Uterus (tissue), 4 donors: ENCODE results near the gene SHFL. TPM values are rescaled to one million over a fixed set of nuclear protein-coding genes. Genes with fewer than 3 reads are reported as not detected.

Experiments used
- DNase-seq, 2 donors: peaks; one replicate each; pipeline ENCODE4 v3.0.0-alpha.2; 2019 to 2020
- H3K27ac ChIP-seq, 2 donors: fragments of 200-600 bp; sonication (generic); 1 replicate in 1 of 2; 2 replicates in 1 of 2; pipeline ENCODE4 v1.5.1; 2016 to 2018
- H3K27me3 ChIP-seq, 2 donors: fragments of 200-600 bp; sonication (generic); one replicate each; pipeline ENCODE4 v1.5.1; 2018 to 2019; ENCODE audit warnings: control low read depth in 1 of 2
- H3K36me3 ChIP-seq, 2 donors: fragments of 200-600 bp; sonication (generic); one replicate each; pipeline ENCODE4 v1.5.1; 2019; ENCODE audit warnings: control low read depth in 1 of 2
- H3K4me1 ChIP-seq, 2 donors: fragments of 200-600 bp; sonication (generic); one replicate each; pipeline ENCODE4 v1.5.1; 2018 to 2019; ENCODE audit warnings: control low read depth in 1 of 2
- H3K4me3 ChIP-seq, 2 donors: fragments of 200-600 bp; sonication (generic); 1 replicate in 1 of 2; 2 replicates in 1 of 2; pipeline ENCODE4 v1.5.1; 2018 to 2019; ENCODE audit warnings: mild to moderate bottlenecking in 1 of 2
- H3K9me3 ChIP-seq, 2 donors: fragments of 200-600 bp; sonication (generic); one replicate each; pipeline ENCODE4 v1.5.1; 2019; ENCODE audit warnings: control low read depth in 1 of 2
- CTCF ChIP-seq, 4 experiments: fragments of 200-600 bp in 2 of 4; fragments of 450-650 bp in 2 of 4; sonication (generic) in 2 of 4; IDR thresholded peaks; one replicate each; pipeline ENCODE4 v1.5.1; 2016 to 2019; ENCODE audit warnings: antibody characterized with exemption in 4 of 4, mild to moderate bottlenecking in 2 of 4, moderate library complexity in 1 of 4
- POLR2A ChIP-seq, 2 donors: fragments of 450-650 bp; IDR thresholded peaks; one replicate each; pipeline ENCODE4 v1.6.1; 2016; ENCODE audit warnings: antibody characterized with exemption in 2 of 2, mild to moderate bottlenecking in 1 of 2, moderate library complexity in 1 of 2
- intact Hi-C: fragments of 100-400 bp; cut with DNase I; formaldehyde crosslinking; loops from one replicate; pipeline ENCODE4 v1.15.1; 2023; ENCODE audit warnings: low total_unique reads
- total RNA-seq, 4 donors: library from RNA; depleted of rRNA in 3 of 4; stranded (reverse); fragments of >200 nt in 3 of 4; gene quantifications; one replicate each; pipeline versions ENCODE4 v1.1.0 to v1.2.4, GENCODE V29; 2014 to 2023
- donor health status: DM: yes; HTN: yes; CAD: no.

Gene SHFL
- total RNA-seq, 4 donors from 2014 or later = 23.2 to 79.2 (median 44.8) TPM

DNA sequence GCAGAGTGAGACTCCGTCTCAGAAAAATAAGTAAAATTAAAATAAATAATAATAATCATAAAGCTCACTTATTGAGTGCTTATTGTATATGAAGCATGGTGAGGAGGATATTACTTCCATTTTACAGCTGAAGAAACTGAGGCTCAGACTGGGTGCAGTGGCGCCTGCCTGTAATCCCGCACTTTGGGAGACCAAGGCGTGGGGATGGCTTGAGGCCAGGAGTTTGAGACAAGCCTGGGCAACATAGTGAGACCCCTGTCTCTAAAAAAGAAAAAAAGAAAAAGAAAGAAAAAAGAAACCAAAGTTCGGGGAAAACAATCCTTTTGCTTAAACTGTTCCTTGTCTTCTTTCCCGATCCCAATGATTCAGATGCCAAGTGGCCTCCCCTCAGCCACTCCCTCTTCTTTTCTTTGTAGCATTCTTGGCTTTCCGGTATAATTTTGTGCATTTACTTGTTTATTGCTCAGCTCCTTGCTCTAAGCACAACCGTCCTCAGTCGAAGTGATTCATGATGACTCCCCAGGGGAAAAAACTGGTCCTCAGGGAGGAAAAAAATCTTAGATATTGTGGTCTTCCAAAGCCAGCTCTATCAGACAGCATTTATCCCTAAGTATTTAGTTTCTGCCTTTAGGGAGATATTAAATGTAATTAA, 34.5 kb downstream of the SHFL start:
- intact Hi-C loops = no loop called here
- DNase-seq = peak in 1 of 2 donors; percentile 28
- H3K4me1 ChIP-seq = peaks cover 0 to 7% of the 10 kb centered on the region in 2 donors
- H3K27ac ChIP-seq = peak overlapping the region; percentile 63 to 78
- no peak for TF ChIP-seq CTCF (IDR thresholded peaks at IDR 0.05)
- TF ChIP-seq POLR2A (IDR thresholded peaks at IDR 0.05) = no peak
- no peaks in the 10 kb centered on the region for H3K36me3 ChIP-seq
- no peaks in the 10 kb centered on the region for H3K27me3 ChIP-seq
- peak overlapping the region in 1 of 2 donors; percentile 25 for H3K4me3 ChIP-seq
- no peaks in the 10 kb centered on the region for H3K9me3 ChIP-seq

DNA sequence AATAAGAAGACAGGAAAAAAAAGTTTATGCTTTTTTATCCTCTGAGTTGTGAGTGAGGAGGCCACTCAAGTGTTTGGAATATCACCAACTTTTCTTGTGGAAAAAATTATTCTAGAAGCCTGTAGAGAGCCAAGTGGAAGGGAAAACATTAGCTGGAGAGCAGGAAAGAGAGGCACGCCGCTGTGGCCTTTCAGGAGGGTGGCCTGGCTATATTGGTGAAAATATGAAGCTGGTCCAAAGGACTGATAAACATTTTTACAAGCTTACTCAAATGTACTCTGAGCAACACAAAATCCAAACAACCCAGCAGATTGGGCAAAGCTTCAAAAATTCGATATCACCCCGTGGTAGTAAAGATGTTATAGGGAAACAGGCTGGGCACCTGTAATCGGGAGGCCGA, 35.9 kb downstream of the SHFL start:
- DNase-seq = no peak
- Histone ChIP-seq H3K4me1 (peaks cover 0 to 7% of the 10 kb centered on the region in 2 donors), H3K9me3 (no peaks in the 10 kb centered on the region), H3K27me3 (no peaks in the 10 kb centered on the region), H3K27ac (peak overlapping the region; percentile 63 to 78), H3K4me3 (no peak overlapping the region), H3K36me3 (no peaks in the 10 kb centered on the region)
- TF ChIP-seq CTCF (IDR thresholded peaks at IDR 0.05) = no peak
- TF ChIP-seq POLR2A (IDR thresholded peaks at IDR 0.05) = no peak
- intact Hi-C loops = no loop called here

GRCh38 chr19:10124429-10124828, 38.3 kb downstream of the SHFL start:
- no peak for DNase-seq
- Histone ChIP-seq H3K27me3 (no peaks in the 10 kb centered on the region), H3K36me3 (no peaks in the 10 kb centered on the region), H3K4me3 (no peak overlapping the region), H3K9me3 (no peaks in the 10 kb centered on the region), H3K4me1 (no peaks in the 10 kb centered on the region), H3K27ac (no peak overlapping the region)
- TF ChIP-seq CTCF (IDR thresholded peaks at IDR 0.05) (no peak), POLR2A (IDR thresholded peaks at IDR 0.05) (no peak)
- intact Hi-C loops = no loop called here

DNA sequence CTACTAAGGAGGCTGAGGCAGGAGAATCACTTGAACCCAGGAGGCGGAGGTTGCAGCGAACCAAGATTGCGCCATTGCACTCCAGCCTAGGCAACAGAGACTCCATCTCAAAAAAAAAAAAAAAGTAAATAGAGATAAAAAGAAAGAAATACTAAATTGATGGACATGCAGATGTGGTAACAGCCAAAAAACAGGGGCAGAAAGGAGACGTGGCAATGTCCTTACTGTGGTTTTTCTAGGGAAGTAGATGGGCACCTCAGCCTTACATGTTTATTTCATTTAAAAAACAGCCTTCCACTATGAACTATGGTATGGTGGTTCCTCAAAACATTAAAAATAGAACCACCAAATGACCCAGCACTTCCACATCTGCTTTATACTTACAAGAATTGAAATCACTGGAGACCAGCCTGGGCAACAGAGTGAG, 40.1 kb downstream of the SHFL start:
- H3K27me3 ChIP-seq = no peaks in the 10 kb centered on the region
- no peak for DNase-seq
- TF ChIP-seq CTCF (IDR thresholded peaks at IDR 0.05) (no peak), POLR2A (IDR thresholded peaks at IDR 0.05) (no peak)
- H3K9me3 ChIP-seq = no peaks in the 10 kb centered on the region
- intact Hi-C loops = no loop called here
- no peak overlapping the region for H3K27ac ChIP-seq
- no peaks in the 10 kb centered on the region for H3K36me3 ChIP-seq
- H3K4me3 ChIP-seq = no peak overlapping the region
- H3K4me1 ChIP-seq = no peaks in the 10 kb centered on the region

GRCh38 chr19:10132905-10133304, 46.8 kb downstream of the SHFL start:
- Histone ChIP-seq H3K27me3 (no peaks in the 10 kb centered on the region), H3K9me3 (no peaks in the 10 kb centered on the region), H3K4me1 (no peaks in the 10 kb centered on the region), H3K27ac (no peak overlapping the region), H3K4me3 (no peak overlapping the region), H3K36me3 (no peaks in the 10 kb centered on the region)
- DNase-seq = no peak
- TF ChIP-seq POLR2A (IDR thresholded peaks at IDR 0.05) (no peak), CTCF (IDR thresholded peaks at IDR 0.05) (no peak)
- intact Hi-C loops = no loop called here
